Mesenchymal stem cell (in vitro differentiated cells and primary cell): Measurements from ENCODE around the gene VPS8.

Experiments used
- DNase-seq: peaks from one replicate; pipeline ENCODE4 v3.0.0-alpha.2; 2013
- H2AFZ ChIP-seq: one replicate; pipeline ENCODE4 v1.6.1; 2013; ENCODE audit warnings: low read depth, mild to moderate bottlenecking, control low read depth, inconsistent platforms, low read length, moderate library complexity
- H2AK5ac ChIP-seq: 2 replicates; pipeline ENCODE4 v1.6.1; 2013; ENCODE audit warnings: low read length, moderate library complexity, mild to moderate bottlenecking, inconsistent platforms; ENCODE audit not compliant: severe bottlenecking
- H2BK120ac ChIP-seq: one replicate; pipeline ENCODE4 v1.6.1; 2013; ENCODE audit warnings: low read depth, mild to moderate bottlenecking, inconsistent platforms, low read length, moderate library complexity
- H2BK12ac ChIP-seq, 2 experiments: one replicate each; pipeline ENCODE4 v1.6.1; 2013; ENCODE audit warnings: inconsistent platforms in 2 of 2, low read length in 2 of 2, mild to moderate bottlenecking in 2 of 2, moderate library complexity in 2 of 2, control low read depth in 1 of 2
- H2BK15ac ChIP-seq: one replicate; pipeline ENCODE4 v1.6.1; 2013; ENCODE audit warnings: mild to moderate bottlenecking, low read depth, inconsistent platforms; ENCODE audit not compliant: poor library complexity, severe bottlenecking
- H2BK5ac ChIP-seq: 2 replicates; pipeline ENCODE4 v1.6.1; 2013; ENCODE audit warnings: low read depth, mild to moderate bottlenecking, low read length, control low read depth, inconsistent platforms; ENCODE audit not compliant: poor library complexity, severe bottlenecking
- H3K14ac ChIP-seq, 2 experiments: one replicate each; pipeline ENCODE4 v1.6.1; 2013; ENCODE audit warnings: inconsistent platforms in 2 of 2, low read length in 2 of 2, control low read depth in 1 of 2, mild to moderate bottlenecking in 1 of 2, moderate library complexity in 1 of 2
- H3K18ac ChIP-seq, 2 experiments: one replicate each; pipeline ENCODE4 v1.6.1; 2013; ENCODE audit warnings: inconsistent platforms in 2 of 2, low read length in 2 of 2, control low read depth in 1 of 2, low read depth in 1 of 2, mild to moderate bottlenecking in 1 of 2
- H3K23ac ChIP-seq, 2 experiments: one replicate each; pipeline ENCODE4 v1.6.1; 2013; ENCODE audit warnings: inconsistent platforms in 2 of 2, low read length in 2 of 2, mild to moderate bottlenecking in 2 of 2, moderate library complexity in 2 of 2, control low read depth in 1 of 2
- H3K27ac ChIP-seq: 2 replicates; pipeline ENCODE4 v1.5.1; 2013; ENCODE audit warnings: mild to moderate bottlenecking, moderate library complexity, low read length, control low read depth, inconsistent platforms; ENCODE audit not compliant: poor library complexity, severe bottlenecking
- H3K27me3 ChIP-seq, 2 experiments: 2 replicates each; pipeline versions ENCODE4 v1.6.1 to v1.7.0; 2013; ENCODE audit warnings: low read length in 2 of 2, mild to moderate bottlenecking in 2 of 2, moderate library complexity in 2 of 2, control low read depth in 1 of 2, inconsistent platforms in 1 of 2; ENCODE audit not compliant: control insufficient read depth in 1 of 2, insufficient read depth in 1 of 2
- H3K36me3 ChIP-seq, 2 experiments: 2 replicates each; pipeline versions ENCODE4 v1.6.1 to v1.7.0; 2013; ENCODE audit warnings: low read length in 2 of 2, control low read depth in 1 of 2, inconsistent platforms in 1 of 2, low read depth in 1 of 2, mild to moderate bottlenecking in 1 of 2; ENCODE audit not compliant: insufficient read depth in 2 of 2, control insufficient read depth in 1 of 2
- H3K4ac ChIP-seq, 2 experiments: one replicate each; pipeline ENCODE4 v1.6.1; 2013; ENCODE audit warnings: inconsistent platforms in 2 of 2, low read length in 2 of 2, mild to moderate bottlenecking in 2 of 2, moderate library complexity in 2 of 2, control low read depth in 1 of 2, low read depth in 1 of 2
- H3K4me1 ChIP-seq: 2 replicates; pipeline ENCODE4 v1.6.1; 2013; ENCODE audit warnings: low read depth, low read length, control low read depth; ENCODE audit not compliant: control insufficient read depth, insufficient read depth
- H3K4me2 ChIP-seq: 2 replicates; pipeline ENCODE4 v1.6.1; 2013; ENCODE audit warnings: low read length, mild to moderate bottlenecking, inconsistent platforms; ENCODE audit not compliant: poor library complexity, severe bottlenecking
- H3K4me3 ChIP-seq, 2 experiments: 2 replicates each; pipeline versions ENCODE4 v1.5.1 to v1.7.0; 2013; ENCODE audit warnings: low read length in 2 of 2, mild to moderate bottlenecking in 2 of 2, control low read depth in 1 of 2, low read depth in 1 of 2; ENCODE audit not compliant: insufficient read depth in 1 of 2
- H3K79me1 ChIP-seq: replicated peaks from 2 replicates; pipeline ENCODE4 v1.6.1; 2013; ENCODE audit warnings: mild to moderate bottlenecking, control low read depth, low read length, inconsistent platforms; ENCODE audit not compliant: poor library complexity, severe bottlenecking
- H3K9ac ChIP-seq: 2 replicates; pipeline ENCODE4 v1.7.0; 2013; ENCODE audit warnings: mild to moderate bottlenecking, low read length, moderate library complexity
- H3K9me3 ChIP-seq: 2 replicates; pipeline ENCODE4 v1.7.0; 2013; ENCODE audit warnings: mild to moderate bottlenecking, low read length; ENCODE audit not compliant: control insufficient read depth
- H4K8ac ChIP-seq: one replicate; pipeline ENCODE4 v1.6.1; 2013; ENCODE audit warnings: inconsistent platforms, mild to moderate bottlenecking, low read length, moderate library complexity
- H4K91ac ChIP-seq: one replicate; pipeline ENCODE4 v1.6.1; 2013; ENCODE audit warnings: mild to moderate bottlenecking, low read length, inconsistent platforms
- WGBS: methylation state at CpG from one replicate; pipeline ENCODE4 v1.1.7; 2013; ENCODE audit warnings: mixed read lengths; 5-methylcytosine and 5-hydroxymethylcytosine counted together

Gene VPS8

DNA sequence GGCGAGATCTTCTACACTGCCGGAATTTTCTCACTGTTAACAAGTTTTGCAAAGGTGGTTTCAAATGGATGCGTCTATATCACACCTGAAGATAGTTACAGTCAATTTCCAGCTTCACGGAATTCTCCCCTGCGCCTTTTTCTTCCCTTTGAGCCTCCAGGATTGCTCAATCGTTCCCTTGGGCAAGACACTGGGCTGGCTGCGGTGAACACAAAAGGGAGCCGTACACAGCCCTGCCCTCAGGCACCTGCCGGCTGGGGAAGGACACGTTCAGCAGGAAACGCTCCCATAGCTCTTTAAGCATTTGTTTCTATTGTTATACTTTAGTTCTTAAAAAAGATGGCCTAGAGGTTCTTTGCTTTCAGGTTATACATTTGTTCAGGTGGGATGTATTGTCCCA, 255.2 kb downstream of the VPS8 start:
- no peak overlapping the region for H3K9ac ChIP-seq
- H2BK12ac ChIP-seq, result no peak overlapping the region
- H2BK120ac ChIP-seq, result no peak overlapping the region
- H3K14ac ChIP-seq, result no peak overlapping the region
- no peak overlapping the region for H3K27ac ChIP-seq
- H4K8ac ChIP-seq, result no peak overlapping the region
- H2AK5ac ChIP-seq, result no peak overlapping the region
- H3K18ac ChIP-seq, result no peak overlapping the region
- no peaks in the 10 kb centered on the region for H3K27me3 ChIP-seq
- H4K91ac ChIP-seq, result no peak overlapping the region
- 93% methylated on average over 9 of the region's 11 CpGs for WGBS
- H3K79me1 ChIP-seq, result no peaks in the 10 kb centered on the region
- H3K4ac ChIP-seq, result no peak overlapping the region
- peaks cover 10% of the 10 kb centered on the region for H3K4me1 ChIP-seq
- no peak overlapping the region for H2AFZ ChIP-seq
- no peak overlapping the region for H2BK5ac ChIP-seq
- H3K4me2 ChIP-seq, result no peak overlapping the region
- H3K9me3 ChIP-seq, result no peaks in the 10 kb centered on the region
- no peaks in the 10 kb centered on the region for H3K36me3 ChIP-seq
- no peak overlapping the region for H2BK15ac ChIP-seq
- DNase-seq, result no peak
- no peak overlapping the region for H3K4me3 ChIP-seq
- H3K23ac ChIP-seq, result no peak overlapping the region

DNA sequence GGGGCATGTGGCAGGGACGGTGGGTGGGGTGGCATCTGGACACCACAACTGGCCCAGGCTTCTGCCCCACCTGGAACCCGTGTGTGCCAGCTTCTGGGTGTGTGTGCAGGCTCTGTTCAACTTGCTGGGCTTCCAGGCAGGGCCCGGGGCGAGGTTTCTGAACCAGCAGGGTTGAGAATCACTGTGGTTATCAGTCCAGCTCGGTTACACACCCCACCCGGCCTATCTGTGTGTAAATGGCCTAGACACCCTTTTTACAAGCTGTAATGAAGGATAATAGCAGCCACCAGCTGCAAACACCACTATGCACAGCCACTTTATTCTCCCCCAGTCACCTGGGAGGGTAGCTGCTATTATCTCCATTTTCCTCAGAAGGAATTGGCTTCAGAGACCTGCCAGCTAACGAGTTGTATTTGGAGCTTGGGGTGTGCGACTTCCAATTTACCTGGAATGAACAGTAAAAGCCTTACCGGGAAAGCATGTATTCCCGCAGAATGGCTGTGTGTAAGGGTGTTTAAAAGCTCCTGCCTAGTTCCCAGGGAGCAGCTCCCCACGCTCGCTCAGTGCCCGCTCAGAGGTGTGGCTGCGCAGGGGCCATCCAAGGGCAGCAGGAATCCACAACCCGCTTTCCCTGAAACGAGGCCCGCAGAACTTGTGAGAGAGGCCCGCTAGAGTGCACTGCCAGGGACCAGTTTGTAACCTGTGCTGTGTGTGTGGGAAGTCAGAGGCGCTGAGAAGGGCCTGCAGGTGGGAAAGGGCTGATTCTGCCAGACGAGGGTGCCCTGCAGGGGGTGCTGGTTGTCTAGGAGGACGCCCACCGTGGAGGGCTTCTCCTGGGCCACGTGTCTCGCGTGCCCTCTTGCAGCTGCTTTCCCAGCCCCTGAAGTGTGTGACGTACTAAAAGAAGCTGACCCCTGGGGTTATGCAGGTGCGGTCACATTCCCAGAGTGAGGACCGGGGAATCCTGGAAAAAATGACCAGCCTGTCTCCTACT, 257.4 kb downstream of the VPS8 start:
- H2BK15ac ChIP-seq, result no peak overlapping the region
- no peak overlapping the region for H3K9ac ChIP-seq
- H3K79me1 ChIP-seq, result no peaks in the 10 kb centered on the region
- H2BK120ac ChIP-seq, result no peak overlapping the region
- no peaks in the 10 kb centered on the region for H3K9me3 ChIP-seq
- no peak overlapping the region for H3K14ac ChIP-seq
- H3K27ac ChIP-seq, result no peak overlapping the region
- H4K8ac ChIP-seq, result no peak overlapping the region
- H3K23ac ChIP-seq, result no peak overlapping the region
- H4K91ac ChIP-seq, result no peak overlapping the region
- H3K4me3 ChIP-seq, result no peak overlapping the region
- H2AK5ac ChIP-seq, result no peak overlapping the region
- no peak overlapping the region for H2BK5ac ChIP-seq
- H3K4ac ChIP-seq, result no peak overlapping the region
- no peak for DNase-seq
- WGBS, result 65% methylated on average over 28 of the region's 28 CpGs
- H3K36me3 ChIP-seq, result no peaks in the 10 kb centered on the region
- peak overlapping the region; percentile 7 for H2AFZ ChIP-seq
- H3K18ac ChIP-seq, result no peak overlapping the region
- no peak overlapping the region for H3K4me2 ChIP-seq
- H3K4me1 ChIP-seq, result peaks cover 10% of the 10 kb centered on the region
- no peaks in the 10 kb centered on the region for H3K27me3 ChIP-seq
- H2BK12ac ChIP-seq, result no peak overlapping the region

DNA sequence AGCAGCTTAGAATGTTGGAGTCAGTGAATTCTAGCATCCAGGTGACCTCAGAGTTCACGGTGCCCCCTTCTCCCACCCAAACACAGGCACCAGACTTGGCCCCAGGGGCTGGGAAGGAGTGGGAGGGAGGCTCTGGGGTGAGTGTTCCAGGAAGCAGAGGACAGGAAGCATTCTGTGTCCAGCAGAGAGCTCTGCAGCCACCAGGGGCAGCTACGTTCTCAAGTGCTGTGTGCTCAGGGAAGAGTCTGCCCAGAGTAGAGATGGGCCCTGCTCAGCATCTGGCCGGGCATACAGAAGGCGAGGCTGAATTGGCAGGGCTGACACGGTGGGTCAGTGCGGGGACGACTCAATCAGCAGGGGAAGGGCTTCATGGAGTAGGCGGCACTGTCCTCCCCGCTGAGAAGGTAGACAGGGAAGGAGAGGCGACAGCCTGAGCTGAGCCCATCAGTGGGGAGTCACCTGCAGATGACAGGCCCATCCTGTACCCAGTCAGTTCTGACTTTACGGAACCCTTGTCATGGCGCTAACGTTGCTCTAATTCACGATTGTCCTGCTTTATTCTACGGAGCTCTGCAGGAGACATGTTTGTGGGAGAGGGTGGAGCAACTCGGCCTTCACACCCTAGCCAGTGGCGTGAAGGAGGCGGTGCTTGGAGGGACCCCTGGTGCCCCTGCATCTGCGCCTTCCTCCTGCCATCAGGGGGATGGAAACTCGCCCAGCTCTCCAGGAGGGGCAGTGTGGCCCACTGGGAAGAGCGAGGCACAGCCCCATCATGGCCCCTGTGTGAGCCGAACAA, 258.7 kb downstream of the VPS8 start:
- H2BK5ac ChIP-seq, result no peak overlapping the region
- peak overlapping the region; percentile 55 for H2AFZ ChIP-seq
- no peak overlapping the region for H2BK120ac ChIP-seq
- no peaks in the 10 kb centered on the region for H3K27me3 ChIP-seq
- peak overlapping the region; percentile 35 for H4K8ac ChIP-seq
- H3K79me1 ChIP-seq, result no peaks in the 10 kb centered on the region
- no peak overlapping the region for H2BK15ac ChIP-seq
- H2AK5ac ChIP-seq, result no peak overlapping the region
- H3K4ac ChIP-seq, result no peak overlapping the region
- no peak overlapping the region for H3K27ac ChIP-seq
- no peak overlapping the region for H2BK12ac ChIP-seq
- no peak overlapping the region for H3K4me3 ChIP-seq
- peak; percentile 35 for DNase-seq
- H4K91ac ChIP-seq, result peak overlapping the region; percentile 29
- peaks cover 10% of the 10 kb centered on the region for H3K4me1 ChIP-seq
- no peak overlapping the region for H3K14ac ChIP-seq
- 77% methylated on average over 21 of the region's 22 CpGs for WGBS
- no peaks in the 10 kb centered on the region for H3K9me3 ChIP-seq
- no peak overlapping the region for H3K23ac ChIP-seq
- no peaks in the 10 kb centered on the region for H3K36me3 ChIP-seq
- no peak overlapping the region for H3K4me2 ChIP-seq
- no peak overlapping the region for H3K9ac ChIP-seq
- H3K18ac ChIP-seq, result no peak overlapping the region

DNA sequence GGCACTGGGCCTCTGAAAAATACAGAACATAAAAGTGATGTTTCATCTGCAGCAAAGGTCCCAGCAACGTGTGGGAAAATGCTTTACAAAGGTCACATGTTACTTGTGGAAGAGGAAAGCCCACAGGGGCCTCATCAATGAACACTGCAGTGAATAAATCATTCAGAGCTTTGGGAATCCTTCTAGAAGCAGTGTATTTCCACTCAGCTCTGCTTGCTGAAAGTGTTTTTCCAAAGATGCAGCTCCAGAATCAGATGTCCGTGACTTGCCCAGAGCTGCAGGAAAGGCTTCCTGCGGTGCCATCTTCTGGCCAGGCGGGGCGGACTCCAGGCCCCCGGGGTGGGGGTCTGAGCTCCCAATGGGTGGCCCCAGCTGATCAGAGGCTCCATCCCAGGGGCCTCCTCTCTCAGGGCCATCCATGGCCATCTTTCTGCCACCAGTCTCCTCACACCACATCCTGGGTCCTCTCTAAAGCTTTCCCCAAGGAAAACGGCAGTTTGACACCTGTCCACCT, 259.4 kb downstream of the VPS8 start:
- Histone ChIP-seq H3K4ac (no peak overlapping the region), H2BK120ac (no peak overlapping the region), H2BK12ac (no peak overlapping the region), H4K91ac (no peak overlapping the region), H3K4me3 (no peak overlapping the region), H3K4me1 (peaks cover 10% of the 10 kb centered on the region), H3K36me3 (no peaks in the 10 kb centered on the region), H2AFZ (no peak overlapping the region), H3K27me3 (no peaks in the 10 kb centered on the region), H3K27ac (no peak overlapping the region), H3K14ac (no peak overlapping the region), H3K9ac (no peak overlapping the region), H3K18ac (no peak overlapping the region), H3K4me2 (no peak overlapping the region), H2BK15ac (no peak overlapping the region), H3K9me3 (no peaks in the 10 kb centered on the region), H4K8ac (no peak overlapping the region), H2AK5ac (no peak overlapping the region), H3K23ac (no peak overlapping the region), H3K79me1 (no peaks in the 10 kb centered on the region), H2BK5ac (no peak overlapping the region)
- no peak for DNase-seq
- WGBS, result 77% methylated on average over 7 of the region's 7 CpGs
